ENCODE data around the gene SFTA2.

The SFTA2 gene

GRCh38 chr6:30944051-30944450, 12.1 kb upstream of the SFTA2 start:
- TF ChIP-seq CTCF (IDR thresholded peaks at IDR 0.05; ENCODE audit: insufficient read depth, low read depth, low read length, missing control alignments), result no peak
- DNase-seq (ENCODE audit: low read depth), result no peak
- H3K4me3 ChIP-seq (ENCODE audit: low read length), result no peak overlapping the region

- peak; percentile 89 for DNase-seq (ENCODE audit: low read depth)
- H3K4me3 ChIP-seq (ENCODE audit: low read length), result no peak overlapping the region
- TF ChIP-seq CTCF (IDR thresholded peaks at IDR 0.05; ENCODE audit: insufficient read depth, low read depth, low read length, missing control alignments), result peak; percentile 72
These were observed 10.5 kb upstream of the SFTA2 start for GRCh38 chr6:30942338-30943060.

- DNase-seq (ENCODE audit: low read depth), result no peak
- H3K4me3 ChIP-seq (ENCODE audit: low read length), result no peak within 1 kb of the TSS
- TF ChIP-seq CTCF (IDR thresholded peaks at IDR 0.05; ENCODE audit: insufficient read depth, low read depth, low read length, missing control alignments), result no peak
These were observed 8.5 kb upstream of the SFTA2 start, which contains the start of gene MUCL3 for GRCh38 chr6:30940361-30940986. Gene MUCL3, plus strand, starts transcription at chr6:30940973. Its CDS starts 27 bp downstream, at chr6:30941000.

GRCh38 chr6:30939473-30939872, 7.5 kb upstream of the SFTA2 start:
- TF ChIP-seq CTCF (IDR thresholded peaks at IDR 0.05; ENCODE audit: insufficient read depth, low read depth, low read length, missing control alignments), result no peak
- H3K4me3 ChIP-seq (ENCODE audit: low read length), result no peak overlapping the region
- DNase-seq (ENCODE audit: low read depth), result no peak

GRCh38 chr6:30938730-30939129, 6.8 kb upstream of the SFTA2 start:
- no peak overlapping the region for H3K4me3 ChIP-seq (ENCODE audit: low read length)
- DNase-seq (ENCODE audit: low read depth), result peak; percentile 34
- TF ChIP-seq CTCF (IDR thresholded peaks at IDR 0.05; ENCODE audit: insufficient read depth, low read depth, low read length, missing control alignments), result no peak

- DNase-seq (ENCODE audit: low read depth), result no peak
- no peak for TF ChIP-seq CTCF (IDR thresholded peaks at IDR 0.05; ENCODE audit: insufficient read depth, low read depth, low read length, missing control alignments)
- no peak overlapping the region for H3K4me3 ChIP-seq (ENCODE audit: low read length)
These were observed 5.3 kb upstream of the SFTA2 start for GRCh38 chr6:30937265-30937664.

Measured in epithelial cell of esophagus (primary cell).